ENCODE results near the gene SSBP4.
A peak's percentile ranks its signal among the peaks of the same experiment; 100 is the strongest.

The SSBP4 gene

GRCh38 chr19:18434411-18435175 lies 15.4 kb downstream of the SSBP4 start:
- DNase-seq, result no peak

- DNase-seq, result no peak
Measured at GRCh38 chr19:18435178-18435841, 16.1 kb downstream of the SSBP4 start.

- no peak for DNase-seq
Measured at GRCh38 chr19:18435842-18436670, 16.9 kb downstream of the SSBP4 start.

- peak; percentile 89 for DNase-seq
Measured at GRCh38 chr19:18436671-18437490, 17.7 kb downstream of the SSBP4 start.

- peak; percentile 52 for DNase-seq
Measured at GRCh38 chr19:18437491-18438330, 18.5 kb downstream of the SSBP4 start, which contains the start of gene ISYNA1. Gene ISYNA1, minus strand, starts transcription at chr19:18438133. Its CDS starts 154 bp downstream, at chr19:18437979.

- DNase-seq, result no peak
Measured at GRCh38 chr19:18438331-18439024, 19.3 kb downstream of the SSBP4 start.

GRCh38 chr19:18439025-18439909 lies 20.1 kb downstream of the SSBP4 start:
- no peak for DNase-seq

GRCh38 chr19:18439910-18440237 lies 20.7 kb downstream of the SSBP4 start:
- no peak for DNase-seq

GRCh38 chr19:18440415-18440877 lies 21.2 kb downstream of the SSBP4 start:
- no peak for DNase-seq

- no peak for DNase-seq
Measured at GRCh38 chr19:18440936-18441803, 22.0 kb downstream of the SSBP4 start.

- no peak for DNase-seq
Measured at GRCh38 chr19:18441804-18442788, 22.9 kb downstream of the SSBP4 start.

GRCh38 chr19:18442941-18443340 lies 23.7 kb downstream of the SSBP4 start:
- no peak for DNase-seq

GRCh38 chr19:18443406-18443805 lies 24.2 kb downstream of the SSBP4 start:
- no peak for DNase-seq

GRCh38 chr19:18443831-18444230 lies 24.6 kb downstream of the SSBP4 start:
- no peak for DNase-seq

GRCh38 chr19:18444513-18444912 lies 25.3 kb downstream of the SSBP4 start:
- DNase-seq, result no peak

GRCh38 chr19:18445262-18445948 lies 26.2 kb downstream of the SSBP4 start:
- no peak for DNase-seq
